HEK293 (cell line): ENCODE results near the gene CDCA3.

Experiments
- CTCF ChIP-seq: fragments of 450-650 bp; formaldehyde crosslinking; IDR thresholded peaks from 2 replicates; pipeline ENCODE4 v1.5.1; 2016; ENCODE audit warnings: missing biosample characterization, missing genetic modification characterization
- REST ChIP-seq: fragments of 450-650 bp; formaldehyde crosslinking; IDR thresholded peaks from 2 replicates; pipeline ENCODE4 v1.5.1; 2016; ENCODE audit warnings: missing biosample characterization, missing genetic modification characterization

DNA sequence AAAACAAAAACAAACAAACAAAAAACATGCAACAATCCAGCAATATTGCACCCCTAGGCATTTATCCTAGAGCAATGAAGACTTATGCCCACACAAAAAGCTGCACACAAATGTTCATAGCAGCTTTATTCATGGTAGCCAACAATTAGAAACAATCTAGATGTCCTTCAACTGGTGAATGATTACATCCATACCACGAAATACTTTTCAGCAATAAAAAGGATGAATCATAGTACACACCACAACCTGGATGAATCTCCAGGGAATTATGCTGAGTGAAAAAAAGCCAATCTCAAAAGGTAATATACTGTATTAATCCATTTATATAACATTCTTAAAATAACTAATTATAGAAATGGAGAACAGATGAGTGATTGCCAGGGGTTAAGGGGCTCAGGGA, 43.9 kb downstream of the CDCA3 start:
- TF ChIP-seq REST (tag by site-specific recombination) = no peak
- TF ChIP-seq CTCF (tag by site-specific recombination) = no peak
